Lower lobe of right lung (tissue), 2 donors: ENCODE measurements around the gene ZNF23. TPM values are rescaled to one million over a fixed set of nuclear protein-coding genes. Genes with fewer than 3 reads are reported as not detected.

Experiments used
- ATAC-seq, 2 donors: fragments of 200-7000 bp; cut with Tn5 transposase; one replicate each; pipeline ENCODE4 v1.9.1; 2020 to 2022; ENCODE audit warnings: mild to moderate bottlenecking in 2 of 2, moderate library complexity in 2 of 2
- DNase-seq: peaks from one replicate; pipeline ENCODE4 v3.0.0-alpha.2; 2020
- H3K27ac ChIP-seq: fragments of 200-600 bp; one replicate; pipeline ENCODE4 v1.8.0; 2022
- H3K27me3 ChIP-seq: fragments of 200-600 bp; one replicate; pipeline ENCODE4 v1.8.0; 2022; ENCODE audit warnings: low read depth
- H3K36me3 ChIP-seq: fragments of 200-600 bp; one replicate; pipeline ENCODE4 v1.8.0; 2022; ENCODE audit warnings: mild to moderate bottlenecking
- H3K4me1 ChIP-seq: fragments of 200-600 bp; one replicate; pipeline ENCODE4 v1.8.0; 2022
- H3K4me3 ChIP-seq: fragments of 200-600 bp; one replicate; pipeline ENCODE4 v1.8.0; 2022; ENCODE audit warnings: mild to moderate bottlenecking
- H3K9me3 ChIP-seq: fragments of 200-600 bp; one replicate; pipeline ENCODE4 v1.8.0; 2022
- intact Hi-C: fragments of 100-400 bp; cut with DNase I; formaldehyde crosslinking; loops from one replicate; pipeline ENCODE4 v1.11.0; 2022
- total RNA-seq: library from RNA; stranded (reverse); fragmentation: NEBNext Ultra II Directional; extraction: Animal tissue kit (Norgen Biotek cat#: 25700); gene quantifications from one replicate; pipeline ENCODE4 v1.2.1, GENCODE V29; 2021
- TF ChIP-seq, protein P1 (sequence below): fragments of 200-600 bp; IDR thresholded peaks from one replicate; pipeline ENCODE4 v1.8.0; 2022; ENCODE audit warnings: antibody characterized with exemption, mild to moderate bottlenecking
- donor health status: DM: no; HTN: yes; CAD: no; lungs with severe emphysema.

Gene ZNF23
- total RNA-seq, 1 donor from 2014 or later = 9.5 TPM

- intact Hi-C loops = loop anchor here (10.0 kb wide), 1 partner anchor 85 kb away; no protein-coding TSS in a partner anchor
- Histone ChIP-seq H3K9me3 (no peaks in the 10 kb centered on the region), H3K4me3 (no peak overlapping the region), H3K36me3 (no peaks in the 10 kb centered on the region), H3K27me3 (no peaks in the 10 kb centered on the region), H3K27ac (no peak overlapping the region), H3K4me1 (no peaks in the 10 kb centered on the region)
- no peak for DNase-seq
- TF ChIP-seq, protein P1, sequence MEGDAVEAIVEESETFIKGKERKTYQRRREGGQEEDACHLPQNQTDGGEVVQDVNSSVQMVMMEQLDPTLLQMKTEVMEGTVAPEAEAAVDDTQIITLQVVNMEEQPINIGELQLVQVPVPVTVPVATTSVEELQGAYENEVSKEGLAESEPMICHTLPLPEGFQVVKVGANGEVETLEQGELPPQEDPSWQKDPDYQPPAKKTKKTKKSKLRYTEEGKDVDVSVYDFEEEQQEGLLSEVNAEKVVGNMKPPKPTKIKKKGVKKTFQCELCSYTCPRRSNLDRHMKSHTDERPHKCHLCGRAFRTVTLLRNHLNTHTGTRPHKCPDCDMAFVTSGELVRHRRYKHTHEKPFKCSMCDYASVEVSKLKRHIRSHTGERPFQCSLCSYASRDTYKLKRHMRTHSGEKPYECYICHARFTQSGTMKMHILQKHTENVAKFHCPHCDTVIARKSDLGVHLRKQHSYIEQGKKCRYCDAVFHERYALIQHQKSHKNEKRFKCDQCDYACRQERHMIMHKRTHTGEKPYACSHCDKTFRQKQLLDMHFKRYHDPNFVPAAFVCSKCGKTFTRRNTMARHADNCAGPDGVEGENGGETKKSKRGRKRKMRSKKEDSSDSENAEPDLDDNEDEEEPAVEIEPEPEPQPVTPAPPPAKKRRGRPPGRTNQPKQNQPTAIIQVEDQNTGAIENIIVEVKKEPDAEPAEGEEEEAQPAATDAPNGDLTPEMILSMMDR = peak; percentile 68
- peak; percentile 54 to 58 for ATAC-seq
Measured at GRCh38 chr16:71499775-71500364, 37.8 kb upstream of the ZNF23 start.

DNA sequence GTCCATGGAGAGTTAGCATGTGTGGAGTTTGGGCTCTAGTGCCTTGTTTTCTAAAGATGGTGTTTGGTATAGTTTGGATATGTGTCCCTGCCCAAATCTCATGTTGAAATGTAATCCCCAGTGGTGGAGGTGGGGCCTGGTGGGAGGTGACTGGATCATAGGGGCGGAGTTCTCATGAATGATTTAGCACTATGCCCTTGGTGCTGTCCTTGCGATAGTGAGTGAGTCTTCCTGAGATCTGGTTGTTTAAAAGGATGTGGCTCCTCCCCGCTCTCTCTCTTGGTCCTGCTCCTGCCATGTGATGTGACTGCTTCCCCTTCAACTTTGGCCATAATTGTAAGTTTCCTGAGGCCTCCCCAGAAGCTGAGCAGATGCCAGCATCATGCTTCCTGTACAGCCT lies 36.0 kb upstream of the ZNF23 start:
- Histone ChIP-seq H3K4me1 (no peaks in the 10 kb centered on the region), H3K4me3 (no peak overlapping the region), H3K9me3 (no peaks in the 10 kb centered on the region), H3K36me3 (no peaks in the 10 kb centered on the region), H3K27me3 (no peaks in the 10 kb centered on the region), H3K27ac (no peak overlapping the region)
- no peak for ATAC-seq
- intact Hi-C loops = loop anchor here (10.0 kb wide), 1 partner anchor 83 kb away; no protein-coding TSS in a partner anchor
- DNase-seq = no peak
- TF ChIP-seq, protein P1 = no peak

DNA sequence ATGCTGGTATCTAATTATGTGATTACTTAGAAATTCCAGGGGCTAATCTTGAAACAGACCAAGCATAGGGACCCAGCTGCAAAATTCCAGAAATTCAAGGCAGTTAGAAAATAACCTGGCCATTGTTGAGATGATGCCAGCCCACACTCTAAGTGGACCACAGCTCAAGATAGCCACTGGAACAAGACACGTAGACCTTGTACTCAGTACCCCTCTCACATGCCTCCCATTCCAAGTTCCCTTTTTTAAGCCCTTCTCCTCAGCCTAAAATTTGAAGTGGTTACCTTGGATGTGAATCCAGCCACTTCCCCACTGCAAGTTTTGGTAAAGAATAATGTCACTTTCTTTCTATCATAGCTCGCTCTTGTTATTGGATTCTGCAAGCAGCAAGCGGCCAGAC lies 31.2 kb upstream of the ZNF23 start:
- intact Hi-C loops = loop anchor here (10.0 kb wide), 1 partner anchor 78 kb away; no protein-coding TSS in a partner anchor

GRCh38 chr16:71492786-71493185 lies 30.7 kb upstream of the ZNF23 start:
- Histone ChIP-seq H3K9me3 (no peaks in the 10 kb centered on the region), H3K27ac (no peak overlapping the region), H3K4me1 (no peaks in the 10 kb centered on the region), H3K4me3 (no peak overlapping the region), H3K36me3 (no peaks in the 10 kb centered on the region), H3K27me3 (no peaks in the 10 kb centered on the region)
- TF ChIP-seq, protein P1 = no peak
- DNase-seq = no peak
- intact Hi-C loops = loop anchor here (10.0 kb wide), 1 partner anchor 78 kb away; no protein-coding TSS in a partner anchor
- no peak for ATAC-seq

More for the DNA sequence above, 31.2 kb upstream of the ZNF23 start:
- no peaks in the 10 kb centered on the region for H3K36me3 ChIP-seq
- no peak overlapping the region for H3K27ac ChIP-seq
- no peaks in the 10 kb centered on the region for H3K9me3 ChIP-seq
- ATAC-seq (no peak), DNase-seq (no peak)
- no peaks in the 10 kb centered on the region for H3K4me1 ChIP-seq
- no peaks in the 10 kb centered on the region for H3K27me3 ChIP-seq
- TF ChIP-seq, protein P1 = no peak
- H3K4me3 ChIP-seq = no peak overlapping the region

- Histone ChIP-seq H3K4me1 (no peaks in the 10 kb centered on the region), H3K27ac (no peak overlapping the region), H3K4me3 (no peak overlapping the region), H3K36me3 (no peaks in the 10 kb centered on the region), H3K27me3 (no peaks in the 10 kb centered on the region), H3K9me3 (no peaks in the 10 kb centered on the region)
- DNase-seq (no peak), ATAC-seq (no peak)
- TF ChIP-seq, protein P1 = no peak
- intact Hi-C loops = loop anchor here (10.0 kb wide), 1 partner anchor 76 kb away; no protein-coding TSS in a partner anchor
Measured at GRCh38 chr16:71491054-71491453, 29.0 kb upstream of the ZNF23 start.
